ENCODE results near the gene SLC16A5. TPM values are rescaled to one million over a fixed set of nuclear protein-coding genes. Genes with fewer than 3 reads are reported as not detected.
A peak's percentile ranks its signal among the peaks of the same experiment; 100 is the strongest.

Gene SLC16A5
- total and polyA plus RNA-seq, 9 donors = 4.4 to 12.7 (median 8.2) TPM

DNA sequence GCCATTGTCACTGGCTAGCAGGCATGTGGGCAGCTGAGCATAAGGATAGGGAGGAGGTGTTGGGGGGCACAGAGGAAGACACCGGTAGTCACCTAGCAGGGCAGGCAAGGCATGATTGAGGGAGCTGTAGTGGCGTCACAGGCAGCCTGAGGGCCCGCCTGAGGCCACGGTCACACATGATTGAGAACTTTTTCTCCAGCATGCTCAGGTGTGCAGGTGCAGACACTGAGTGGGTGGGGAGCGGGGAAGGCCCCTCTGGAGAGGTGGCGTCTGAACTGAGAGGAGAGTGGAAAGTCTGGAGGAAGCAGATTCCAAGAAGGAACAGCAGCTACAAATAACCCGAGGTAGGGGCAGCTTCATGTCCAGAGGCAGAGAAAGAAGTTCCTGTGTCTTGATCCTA lies 11.1 kb downstream of the SLC16A5 start:
- no peak for DNase-seq
- Histone ChIP-seq H3K27me3 (ENCODE audit: control insufficient read depth, insufficient read depth, low read length) (no peaks in the 10 kb centered on the region), H3K4me1 (ENCODE audit: control insufficient read depth, insufficient read depth, low read length) (no peaks in the 10 kb centered on the region), H3K27ac (ENCODE audit: low read length) (no peak overlapping the region), H3K4me3 (ENCODE audit: low read length) (no peak overlapping the region), H3K36me3 (ENCODE audit: control insufficient read depth, insufficient read depth, low read length) (peaks cover 19% of the 10 kb centered on the region), H3K9me3 (replicated peaks; ENCODE audit: control insufficient read depth, low read depth, low read length) (no peaks in the 10 kb centered on the region)
- 84% methylated on average over 7 of the region's 7 CpGs for WGBS (ENCODE audit: insufficient coverage)

DNA sequence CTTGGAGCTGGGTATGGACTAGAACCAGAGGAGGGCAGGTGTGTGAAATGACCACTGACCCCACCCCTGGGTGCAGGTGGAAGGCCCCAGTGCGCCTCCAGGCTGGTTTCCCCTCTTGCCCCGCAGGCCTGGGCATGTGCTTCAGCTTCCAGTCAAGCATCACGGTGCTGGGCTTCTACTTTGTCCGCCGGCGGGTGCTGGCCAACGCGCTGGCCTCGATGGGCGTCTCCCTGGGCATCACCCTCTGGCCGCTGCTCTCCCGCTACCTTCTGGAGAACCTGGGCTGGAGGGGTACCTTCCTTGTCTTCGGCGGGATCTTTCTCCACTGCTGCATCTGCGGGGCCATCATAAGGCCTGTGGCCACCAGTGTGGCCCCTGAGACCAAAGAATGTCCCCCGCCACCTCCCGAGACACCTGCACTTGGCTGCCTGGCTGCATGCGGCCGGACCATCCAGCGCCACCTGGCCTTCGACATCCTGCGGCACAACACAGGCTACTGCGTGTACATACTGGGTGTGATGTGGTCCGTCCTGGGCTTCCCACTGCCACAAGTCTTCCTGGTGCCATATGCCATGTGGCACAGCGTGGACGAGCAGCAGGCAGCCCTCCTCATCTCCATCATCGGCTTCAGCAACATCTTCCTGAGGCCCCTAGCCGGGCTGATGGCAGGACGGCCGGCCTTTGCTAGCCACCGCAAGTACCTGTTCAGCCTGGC lies 12.3 kb downstream of the SLC16A5 start:
- 96% methylated on average over 29 of the region's 31 CpGs for WGBS (ENCODE audit: insufficient coverage)
- H3K36me3 ChIP-seq (ENCODE audit: control insufficient read depth, insufficient read depth, low read length) = peaks cover 25% of the 10 kb centered on the region

DNA sequence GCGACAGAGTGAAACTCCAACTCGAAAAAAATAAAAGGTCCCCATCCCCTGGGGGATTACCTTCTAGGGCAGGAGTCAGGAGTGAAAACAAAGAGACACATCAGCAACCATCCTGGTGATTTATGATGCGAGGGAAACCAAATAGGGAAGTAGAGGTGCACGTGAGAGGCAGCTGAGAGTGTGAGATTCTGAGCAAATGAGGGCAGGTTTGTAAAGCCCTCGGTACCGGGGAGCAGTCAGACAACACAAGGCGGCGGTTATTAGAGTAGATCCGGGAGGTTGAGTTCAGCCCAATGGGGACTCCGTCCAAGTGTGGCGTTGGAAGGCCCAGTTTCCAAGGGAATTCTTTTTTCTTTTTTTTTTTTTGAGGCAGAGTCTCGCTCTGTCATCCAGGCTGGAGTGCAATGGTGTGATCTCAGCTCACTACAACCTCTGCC lies 14.6 kb downstream of the SLC16A5 start:
- Histone ChIP-seq H3K9me3 (replicated peaks; ENCODE audit: control insufficient read depth, low read depth, low read length) (no peaks in the 10 kb centered on the region), H3K27ac (ENCODE audit: low read length) (no peak overlapping the region), H3K36me3 (ENCODE audit: control insufficient read depth, insufficient read depth, low read length) (peaks cover 29% of the 10 kb centered on the region), H3K4me3 (ENCODE audit: low read length) (no peak overlapping the region), H3K27me3 (ENCODE audit: control insufficient read depth, insufficient read depth, low read length) (no peaks in the 10 kb centered on the region), H3K4me1 (ENCODE audit: control insufficient read depth, insufficient read depth, low read length) (no peaks in the 10 kb centered on the region)
- 64% methylated on average over 8 of the region's 12 CpGs for WGBS (ENCODE audit: insufficient coverage)
- peak; percentile 53 for DNase-seq

More for the DNA sequence above, 12.3 kb downstream of the SLC16A5 start:
- no peak overlapping the region for H3K4me3 ChIP-seq (ENCODE audit: low read length)
- DNase-seq = no peak
- no peak overlapping the region for H3K27ac ChIP-seq (ENCODE audit: low read length)
- H3K9me3 ChIP-seq (replicated peaks; ENCODE audit: control insufficient read depth, low read depth, low read length) = no peaks in the 10 kb centered on the region
- no peaks in the 10 kb centered on the region for H3K27me3 ChIP-seq (ENCODE audit: control insufficient read depth, insufficient read depth, low read length)
- no peaks in the 10 kb centered on the region for H3K4me1 ChIP-seq (ENCODE audit: control insufficient read depth, insufficient read depth, low read length)

DNA sequence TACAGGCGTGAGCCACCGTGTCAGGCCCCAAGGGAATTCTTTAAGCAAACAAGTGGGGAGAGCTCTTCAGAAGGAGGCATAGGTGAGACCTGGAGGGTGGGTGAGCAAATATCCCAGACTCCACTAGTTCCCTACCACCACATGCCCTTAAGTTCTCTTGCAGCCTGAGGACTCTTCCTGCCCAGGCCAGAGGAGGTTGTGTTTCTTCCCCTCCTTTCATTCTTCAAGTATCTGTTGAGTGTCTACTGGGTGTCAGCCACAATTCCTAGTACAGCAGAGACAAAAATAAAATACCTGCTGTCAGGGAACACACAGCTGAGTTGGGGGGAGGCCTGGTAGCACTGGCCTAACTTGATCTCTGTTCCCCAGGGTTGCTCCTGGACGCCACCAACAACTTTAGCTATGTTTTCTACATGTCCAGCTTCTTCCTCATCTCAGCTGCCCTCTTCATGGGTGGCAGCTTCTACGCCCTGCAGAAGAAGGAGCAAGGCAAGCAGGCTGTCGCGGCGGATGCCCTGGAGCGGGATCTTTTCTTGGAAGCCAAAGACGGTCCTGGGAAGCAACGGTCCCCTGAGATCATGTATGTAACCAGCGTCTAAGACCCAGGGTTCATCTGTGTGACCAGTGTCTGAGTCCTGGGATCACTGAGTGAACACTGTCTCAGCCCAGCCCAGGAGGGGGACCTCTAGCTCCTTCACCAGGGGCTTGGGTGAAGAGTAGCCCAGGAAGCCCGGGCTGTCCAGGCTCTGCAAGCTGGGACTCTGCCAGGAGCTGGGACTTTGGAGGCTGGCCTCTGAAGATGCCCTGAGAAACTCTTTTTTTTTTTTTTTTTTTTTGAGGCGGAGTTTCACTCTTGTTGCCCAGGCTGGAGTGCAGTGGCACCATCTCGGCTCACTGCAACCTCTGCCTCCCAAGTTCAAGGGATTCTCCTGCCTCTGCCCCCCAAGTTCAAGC lies 16.1 kb downstream of the SLC16A5 start:
- DNase-seq = no peak
- Histone ChIP-seq H3K27ac (ENCODE audit: low read length) (no peak overlapping the region), H3K4me1 (ENCODE audit: control insufficient read depth, insufficient read depth, low read length) (peaks cover under 1% of the 10 kb centered on the region), H3K9me3 (replicated peaks; ENCODE audit: control insufficient read depth, low read depth, low read length) (no peaks in the 10 kb centered on the region), H3K27me3 (ENCODE audit: control insufficient read depth, insufficient read depth, low read length) (peaks cover 5% of the 10 kb centered on the region), H3K36me3 (ENCODE audit: control insufficient read depth, insufficient read depth, low read length) (peaks cover 26% of the 10 kb centered on the region), H3K4me3 (ENCODE audit: low read length) (no peak overlapping the region)
- WGBS (ENCODE audit: insufficient coverage) = 86% methylated on average over 10 of the region's 14 CpGs

DNA sequence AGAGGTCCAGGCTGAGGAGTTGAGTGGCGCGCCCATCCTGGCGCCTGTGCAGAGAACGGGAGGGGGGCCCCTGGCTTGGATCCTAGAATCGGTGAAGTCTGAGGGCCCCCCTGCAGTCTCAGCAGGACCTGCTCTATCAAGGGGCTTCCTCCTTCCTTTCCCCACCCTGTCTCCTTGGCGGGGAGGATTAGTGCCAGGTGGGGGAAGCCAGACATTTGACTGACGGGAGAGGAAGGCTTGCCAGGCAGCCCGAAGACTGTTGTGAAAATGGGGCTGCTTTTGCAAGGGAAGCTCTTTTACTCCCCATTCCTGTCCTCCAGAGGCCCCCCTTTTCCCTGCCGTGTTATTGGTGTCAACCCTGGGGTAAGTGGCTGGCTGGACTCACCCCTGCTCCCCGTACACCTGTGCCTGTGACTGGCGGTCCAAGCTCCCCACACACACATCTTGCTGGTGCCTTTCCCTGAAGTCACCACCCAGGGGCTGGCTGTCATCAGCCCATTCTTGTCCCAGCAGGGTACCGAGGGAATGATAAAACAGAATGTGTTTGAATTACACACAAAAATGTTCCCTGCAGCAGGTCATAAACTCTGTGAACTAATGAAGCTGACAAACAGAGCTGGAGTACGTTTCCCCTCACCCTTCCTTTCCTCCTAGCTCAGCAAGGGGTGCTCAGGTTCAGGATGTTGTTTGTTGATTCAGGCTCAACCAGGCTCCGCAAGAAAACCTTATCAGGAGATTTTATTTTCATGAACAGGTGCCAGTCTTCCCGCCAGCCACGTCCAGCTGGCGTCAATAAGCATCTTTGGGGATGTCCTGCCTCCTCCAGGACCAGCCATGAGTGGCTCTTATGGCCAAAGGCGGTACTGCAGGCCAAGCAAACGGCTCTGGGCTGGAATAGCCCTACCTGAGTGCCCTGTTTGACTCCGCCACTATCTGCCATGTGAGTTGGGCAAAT lies 17.6 kb downstream of the SLC16A5 start:
- Histone ChIP-seq H3K27ac (ENCODE audit: low read length) (no peak overlapping the region), H3K4me1 (ENCODE audit: control insufficient read depth, insufficient read depth, low read length) (peaks cover 10% of the 10 kb centered on the region), H3K36me3 (ENCODE audit: control insufficient read depth, insufficient read depth, low read length) (peaks cover 17% of the 10 kb centered on the region), H3K27me3 (ENCODE audit: control insufficient read depth, insufficient read depth, low read length) (peaks cover 7% of the 10 kb centered on the region), H3K4me3 (ENCODE audit: low read length) (no peak overlapping the region), H3K9me3 (replicated peaks; ENCODE audit: control insufficient read depth, low read depth, low read length) (no peaks in the 10 kb centered on the region)
- WGBS (ENCODE audit: insufficient coverage) = 56% methylated on average over 11 of the region's 20 CpGs
- DNase-seq = no peak

DNA sequence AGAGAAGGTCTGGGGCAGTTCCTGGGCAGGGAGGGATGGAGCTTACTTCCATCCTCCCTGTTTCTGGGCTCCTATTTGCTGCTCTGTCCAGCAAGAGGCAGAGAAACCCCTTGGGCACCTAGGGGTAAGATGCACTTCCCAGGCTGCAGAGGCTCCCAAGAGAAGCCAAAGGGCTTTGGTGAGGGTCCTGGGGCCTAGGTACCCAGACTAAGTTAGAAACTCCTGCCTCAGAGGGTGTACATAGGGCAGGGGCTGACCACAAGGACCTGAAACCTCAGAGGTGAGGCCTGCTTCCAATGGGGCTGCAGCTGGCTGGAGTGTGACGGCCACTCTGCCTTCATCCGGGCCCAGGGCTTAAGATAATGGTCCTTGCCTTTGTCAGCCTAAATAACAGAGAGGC lies 20.4 kb downstream of the SLC16A5 start:
- WGBS (ENCODE audit: insufficient coverage) = 43% methylated on average over 1 of the region's 2 CpGs
- no peak overlapping the region for H3K27ac ChIP-seq (ENCODE audit: low read length)
- no peak overlapping the region for H3K4me3 ChIP-seq (ENCODE audit: low read length)
- no peak for DNase-seq
- H3K36me3 ChIP-seq (ENCODE audit: control insufficient read depth, insufficient read depth, low read length) = peaks cover 13% of the 10 kb centered on the region
- peaks cover 7% of the 10 kb centered on the region for H3K27me3 ChIP-seq (ENCODE audit: control insufficient read depth, insufficient read depth, low read length)
- H3K9me3 ChIP-seq (replicated peaks; ENCODE audit: control insufficient read depth, low read depth, low read length) = no peaks in the 10 kb centered on the region
- H3K4me1 ChIP-seq (ENCODE audit: control insufficient read depth, insufficient read depth, low read length) = peaks cover 18% of the 10 kb centered on the region

DNA sequence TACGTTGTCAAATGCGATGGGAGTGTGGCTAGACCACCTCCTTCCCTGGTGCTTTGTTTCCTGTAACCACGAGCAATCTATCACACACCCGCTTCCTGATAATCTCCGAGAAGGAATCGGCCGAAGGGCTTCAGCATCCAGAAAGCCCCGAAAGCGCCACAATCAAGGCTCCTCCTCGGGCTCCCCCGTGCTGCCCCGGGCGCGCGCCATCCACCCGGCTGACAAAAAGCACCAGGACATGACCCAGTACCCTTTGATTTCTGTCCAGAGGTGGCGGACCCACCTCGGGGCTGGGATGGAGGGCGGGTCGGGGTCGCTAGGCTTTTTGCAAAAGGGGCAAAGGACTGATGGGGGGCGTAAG lies 21.3 kb downstream of the SLC16A5 start:
- peaks cover 23% of the 10 kb centered on the region for H3K4me1 ChIP-seq (ENCODE audit: control insufficient read depth, insufficient read depth, low read length)
- peaks cover 8% of the 10 kb centered on the region for H3K36me3 ChIP-seq (ENCODE audit: control insufficient read depth, insufficient read depth, low read length)
- peaks cover 7% of the 10 kb centered on the region for H3K27me3 ChIP-seq (ENCODE audit: control insufficient read depth, insufficient read depth, low read length)
- 4% methylated on average over 21 of the region's 22 CpGs for WGBS (ENCODE audit: insufficient coverage)
- H3K27ac ChIP-seq (ENCODE audit: low read length) = no peak overlapping the region
- peak overlapping the region; percentile 84 for H3K4me3 ChIP-seq (ENCODE audit: low read length)
- DNase-seq = no peak
- H3K9me3 ChIP-seq (replicated peaks; ENCODE audit: control insufficient read depth, low read depth, low read length) = no peaks in the 10 kb centered on the region

DNA sequence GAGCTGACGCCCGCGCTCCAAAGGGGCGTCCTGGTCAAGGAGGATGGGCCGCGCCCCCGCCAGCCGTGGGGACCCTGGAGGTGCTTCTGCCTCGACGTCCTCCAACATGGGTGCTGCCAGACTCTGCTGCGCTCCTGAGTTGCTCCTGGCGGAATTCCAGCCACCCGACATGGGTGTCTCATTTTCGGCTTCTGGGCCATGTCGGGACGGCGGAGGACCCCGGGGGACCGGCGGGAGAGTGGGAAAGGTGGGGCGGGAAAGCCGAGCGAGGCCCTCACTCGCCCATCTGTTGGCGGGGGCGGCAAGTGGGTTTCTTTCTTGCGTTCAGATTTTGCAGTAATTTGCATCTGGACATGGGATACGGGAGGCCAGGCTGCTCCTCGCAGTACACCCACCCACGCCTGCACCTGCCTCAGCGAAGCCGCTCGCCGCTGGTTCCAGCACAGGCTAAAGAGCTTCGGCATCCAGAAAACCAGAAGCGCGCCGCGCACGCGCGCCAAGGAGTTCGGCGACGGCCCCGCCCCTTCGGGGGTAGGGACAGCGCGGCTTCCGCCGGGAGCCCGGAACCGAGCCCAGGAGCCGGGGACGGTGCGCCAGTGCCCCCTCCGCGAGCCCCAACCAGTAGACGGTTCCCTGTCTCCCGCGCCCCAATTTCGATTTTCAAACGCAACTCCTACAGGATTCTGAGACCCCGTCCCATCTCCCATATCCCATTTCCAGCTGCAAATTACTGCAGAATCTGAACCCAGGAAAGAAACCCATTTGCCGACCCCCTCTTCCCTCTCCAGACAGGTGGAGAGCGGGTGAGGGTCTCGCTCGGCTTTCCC lies 21.9 kb downstream of the SLC16A5 start, which contains the start of gene ARMC7:
Gene ARMC7 (plus strand): TSS at position 563 of the 827 bp plus-strand sequence. CDS start 320 bp downstream, outside the sequence.
- Histone ChIP-seq H3K4me1 (ENCODE audit: control insufficient read depth, insufficient read depth, low read length) (peaks cover 28% of the 10 kb centered on the region), H3K4me3 (ENCODE audit: low read length) (peak within 1 kb of the TSS; percentile 84), H3K27ac (ENCODE audit: low read length) (no peak within 1 kb of the TSS), H3K9me3 (replicated peaks; ENCODE audit: control insufficient read depth, low read depth, low read length) (no peaks in the 10 kb centered on the region), H3K36me3 (ENCODE audit: control insufficient read depth, insufficient read depth, low read length) (peaks cover 8% of the 10 kb centered on the region), H3K27me3 (ENCODE audit: control insufficient read depth, insufficient read depth, low read length) (peaks cover 7% of the 10 kb centered on the region)
- WGBS (ENCODE audit: insufficient coverage) = under 1% methylated on average over 66 of the region's 68 CpGs
- peak; percentile 92 for DNase-seq

All from muscle of leg (tissue), 11 donors.